Activated T-helper 1 cell treated with anti-CD3 and anti-CD28 coated beads, Interleukin-2, amount 50 U/mL, for 16 hours (primary cell): ENCODE data around the gene ERO1A.
"Not testable (repeated sequence)": the region's sequence is repeated elsewhere in the genome, so short reads cannot be mapped to it uniquely, and the experiment has no call there.

Experiments
- DNase-seq, 2 donors: peaks; one replicate each; pipeline ENCODE4 v3.0.0-alpha.2; 2020; ENCODE audit warnings: low read depth in 1 of 2, low spot score in 1 of 2

The ERO1A gene, protein sequence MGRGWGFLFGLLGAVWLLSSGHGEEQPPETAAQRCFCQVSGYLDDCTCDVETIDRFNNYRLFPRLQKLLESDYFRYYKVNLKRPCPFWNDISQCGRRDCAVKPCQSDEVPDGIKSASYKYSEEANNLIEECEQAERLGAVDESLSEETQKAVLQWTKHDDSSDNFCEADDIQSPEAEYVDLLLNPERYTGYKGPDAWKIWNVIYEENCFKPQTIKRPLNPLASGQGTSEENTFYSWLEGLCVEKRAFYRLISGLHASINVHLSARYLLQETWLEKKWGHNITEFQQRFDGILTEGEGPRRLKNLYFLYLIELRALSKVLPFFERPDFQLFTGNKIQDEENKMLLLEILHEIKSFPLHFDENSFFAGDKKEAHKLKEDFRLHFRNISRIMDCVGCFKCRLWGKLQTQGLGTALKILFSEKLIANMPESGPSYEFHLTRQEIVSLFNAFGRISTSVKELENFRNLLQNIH

DNA sequence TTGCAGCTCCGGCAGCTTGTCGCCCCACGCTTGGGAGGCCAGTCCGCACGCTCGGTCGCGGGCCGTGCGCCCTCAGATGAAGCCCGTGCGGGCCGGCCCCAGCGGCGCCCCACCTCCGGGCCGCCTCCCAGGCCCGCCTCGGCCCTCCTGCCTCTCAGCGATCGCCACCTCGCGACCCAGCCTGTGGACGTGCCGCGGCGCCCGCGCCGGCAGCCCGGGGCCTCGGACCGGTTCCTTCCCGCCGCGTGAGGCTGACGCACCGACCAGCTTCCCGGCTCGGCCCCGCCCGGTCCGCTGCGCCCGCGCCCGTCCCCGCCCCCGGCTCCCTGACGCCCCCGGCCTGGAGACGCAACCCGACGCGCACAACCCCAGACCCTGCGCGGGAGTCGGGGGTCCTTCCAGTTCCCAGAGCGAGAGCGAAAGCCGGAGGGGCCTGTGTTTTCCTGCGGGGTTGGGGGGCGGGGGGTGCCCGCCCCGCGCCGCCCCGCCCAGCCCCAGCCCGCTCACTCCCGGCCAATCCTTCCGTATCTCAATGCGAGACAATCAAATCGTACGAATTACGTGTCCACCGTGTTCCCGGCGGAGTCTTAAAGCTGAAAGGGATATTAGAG, at the start of gene ERO1A:
ERO1A (minus strand) TSS at position 78 of the 611 bp plus-strand sequence; CDS start at position 1, 77 bp downstream.
- peak; percentile 26 to 49 for DNase-seq

DNA sequence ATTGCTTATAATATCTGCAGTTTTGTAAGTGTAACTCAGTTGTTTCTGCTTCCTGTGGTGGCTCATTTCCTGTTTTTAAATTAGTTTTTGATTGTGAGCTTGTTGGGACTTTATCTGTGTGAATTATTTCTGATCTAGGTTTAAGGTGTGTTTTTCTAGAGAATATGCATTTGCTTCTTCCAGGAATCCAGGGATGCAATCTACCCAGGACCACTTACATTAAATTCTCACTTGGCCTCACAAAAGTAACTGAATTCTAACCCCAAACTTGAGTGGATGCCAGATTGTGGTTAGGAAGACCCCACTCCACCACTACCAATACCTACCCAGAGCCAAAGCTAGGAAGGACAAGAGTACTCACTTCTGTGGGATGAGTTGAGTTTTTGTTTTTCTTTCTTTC, 46.5 kb upstream of the ERO1A start:
- DNase-seq: no peak

DNA sequence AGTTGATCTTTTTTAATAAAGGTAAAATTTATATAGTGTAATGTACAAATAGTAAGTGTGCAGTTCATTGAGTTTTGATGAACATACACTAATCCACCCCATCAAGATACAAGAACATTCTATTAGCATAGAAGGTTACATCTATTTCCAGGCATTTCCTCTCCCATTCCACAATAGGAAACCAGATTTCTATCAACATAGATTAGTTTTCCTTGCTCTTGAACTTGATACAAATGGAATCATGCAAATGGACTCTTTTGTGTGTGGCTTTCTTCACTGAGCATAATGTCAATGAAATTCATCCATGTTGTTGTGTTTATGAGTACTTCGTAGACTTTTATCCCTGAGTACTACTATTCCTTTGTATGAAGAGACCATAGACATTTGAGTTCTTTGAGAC, 45.4 kb upstream of the ERO1A start:
- DNase-seq: no peak

DNA sequence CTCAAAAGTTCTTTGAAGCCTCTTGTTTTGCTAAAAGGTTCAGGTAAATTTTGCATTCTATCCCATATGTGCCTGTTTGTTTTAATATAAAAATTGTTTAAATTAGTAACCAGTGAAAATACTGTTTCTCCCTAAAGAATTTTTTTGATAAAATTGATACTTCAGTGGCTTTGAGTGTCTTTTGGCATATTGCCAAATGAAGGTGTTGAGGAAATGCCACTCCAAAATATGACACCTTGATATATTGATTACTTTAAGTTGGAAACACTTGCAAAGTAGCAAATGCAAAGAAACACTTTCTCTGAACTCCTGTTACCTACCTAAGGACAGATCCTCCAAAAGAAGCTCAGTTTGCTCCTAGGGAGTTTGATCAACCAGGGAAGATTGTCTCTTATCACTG, 43.1 kb upstream of the ERO1A start:
- DNase-seq: no peak

DNA sequence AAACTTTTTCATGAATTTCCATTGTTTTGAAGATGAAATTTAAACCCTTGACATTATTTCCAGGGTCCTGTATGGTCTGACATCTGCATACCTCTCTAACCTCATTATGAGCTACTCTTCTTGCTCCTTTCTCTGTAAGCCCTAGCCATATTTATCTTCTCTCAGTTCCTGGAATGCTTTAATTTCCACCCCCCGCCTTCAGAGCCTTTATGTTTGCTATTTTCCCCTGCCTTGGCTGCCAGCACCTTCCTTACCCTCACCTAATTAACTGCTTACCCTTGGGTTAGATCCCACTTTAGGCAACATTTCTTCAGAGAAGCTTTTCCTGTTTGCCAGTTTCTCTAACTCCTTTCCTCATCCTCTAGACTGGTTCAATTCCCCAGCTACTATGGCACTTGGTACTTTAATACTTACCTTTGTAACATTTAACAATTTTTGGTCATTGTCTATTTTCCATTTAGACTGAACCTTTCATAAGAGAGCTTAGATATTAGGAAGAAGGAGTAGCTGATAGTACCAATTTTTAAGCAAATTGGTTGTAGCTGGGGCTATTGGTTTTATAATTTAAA, 40.6 kb upstream of the ERO1A start:
- DNase-seq: no peak

DNA sequence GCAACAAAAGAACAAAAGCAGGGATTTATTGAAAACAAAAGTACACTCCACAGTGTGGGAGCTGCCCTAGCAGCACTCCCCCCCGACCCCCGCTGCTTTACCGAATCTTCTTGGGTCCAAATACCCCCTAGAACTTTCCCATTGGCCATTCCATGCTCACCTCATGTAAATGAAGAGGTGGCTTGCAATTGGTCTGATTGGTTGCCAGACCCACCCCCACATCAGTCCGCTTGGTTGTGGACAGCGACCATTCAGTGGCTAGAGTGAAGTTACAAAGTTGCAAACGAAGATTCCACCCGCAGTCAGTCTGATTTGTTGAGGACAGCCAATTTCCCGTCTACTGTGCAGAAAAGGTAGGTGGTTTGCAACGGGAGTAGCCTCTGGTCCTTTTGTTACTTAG, 38.5 kb upstream of the ERO1A start:
- DNase-seq: no peak

DNA sequence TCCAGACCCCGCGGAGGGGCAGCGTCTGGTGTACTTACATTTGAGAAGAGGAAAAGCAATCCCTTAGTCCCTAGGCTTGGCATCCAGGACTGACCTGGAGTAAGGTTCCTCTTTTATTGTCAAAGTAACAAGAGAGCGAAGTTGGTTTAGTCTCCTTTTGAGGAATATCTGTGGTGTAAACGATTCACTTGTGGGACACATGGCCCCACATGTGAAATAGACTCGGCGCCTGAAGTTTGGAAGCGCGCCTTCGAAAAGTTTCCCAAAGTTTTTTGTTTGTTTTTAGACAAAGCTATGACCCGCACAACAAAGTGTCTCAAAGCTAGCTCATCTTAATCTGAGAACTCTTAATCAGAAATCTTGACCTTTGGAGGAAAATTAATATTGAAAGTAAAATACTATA, 35.4 kb upstream of the ERO1A start:
- DNase-seq: no peak

DNA sequence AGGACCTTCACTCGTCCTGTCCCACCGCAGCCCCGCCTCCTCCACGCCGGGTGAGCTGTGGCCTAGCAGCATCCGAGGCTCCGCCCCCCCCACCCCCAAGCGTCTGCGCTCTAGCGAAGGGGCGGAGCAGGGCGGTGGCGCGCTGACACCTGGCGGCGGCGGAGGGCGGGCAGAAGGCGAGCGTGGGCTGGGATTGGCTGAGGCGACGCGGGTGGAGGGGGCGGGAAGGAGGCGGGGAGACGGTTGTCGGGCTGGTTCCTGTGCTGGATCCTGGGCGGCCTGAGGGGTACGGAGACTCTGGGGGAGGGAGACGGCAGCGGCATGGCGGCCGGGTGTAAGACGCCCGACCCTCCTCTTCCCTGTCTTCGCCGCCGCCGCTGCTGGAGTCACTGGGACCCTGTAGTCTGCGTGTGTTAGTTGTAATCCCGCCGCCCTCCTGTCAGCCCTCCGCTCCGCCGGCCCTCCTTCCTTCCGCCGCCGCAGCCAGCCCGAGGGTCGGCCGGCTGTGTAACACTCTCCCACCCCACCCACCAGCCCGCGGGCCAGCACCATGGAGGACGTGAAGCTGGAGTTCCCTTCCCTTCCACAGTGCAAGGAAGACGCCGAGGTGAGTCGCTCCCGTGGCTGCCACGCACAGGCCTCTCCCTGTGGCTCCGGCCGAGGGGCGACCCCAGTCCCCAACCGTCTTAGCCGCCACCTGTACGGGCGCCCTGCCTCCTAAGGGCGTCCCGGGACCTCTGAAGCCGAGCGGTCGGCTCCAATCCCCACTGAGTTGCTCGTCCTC, 34.8 kb upstream of the ERO1A start, which contains the start of gene STYX:
STYX (plus strand) TSS at position 242 of the 784 bp plus-strand sequence; CDS start at position 551, 309 bp downstream.
- peak; percentile 94 to 97 for DNase-seq

DNA sequence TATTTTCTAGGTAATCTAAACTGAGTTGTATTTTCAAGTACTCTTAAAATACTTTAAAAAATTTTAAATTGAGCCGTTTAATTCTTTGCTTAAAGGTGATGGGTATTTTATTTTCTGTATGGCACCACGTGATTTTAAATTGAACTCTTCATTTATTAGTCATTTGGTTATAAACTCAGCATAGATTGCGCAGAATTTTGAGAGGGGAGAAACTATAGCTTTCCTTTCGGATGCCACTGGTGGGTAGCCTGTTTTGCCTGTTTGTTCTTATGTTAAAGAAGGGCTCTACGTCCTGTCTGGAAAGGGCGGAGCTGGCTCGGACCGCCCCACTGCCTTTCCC, 34.2 kb upstream of the ERO1A start:
- DNase-seq: no peak

DNA sequence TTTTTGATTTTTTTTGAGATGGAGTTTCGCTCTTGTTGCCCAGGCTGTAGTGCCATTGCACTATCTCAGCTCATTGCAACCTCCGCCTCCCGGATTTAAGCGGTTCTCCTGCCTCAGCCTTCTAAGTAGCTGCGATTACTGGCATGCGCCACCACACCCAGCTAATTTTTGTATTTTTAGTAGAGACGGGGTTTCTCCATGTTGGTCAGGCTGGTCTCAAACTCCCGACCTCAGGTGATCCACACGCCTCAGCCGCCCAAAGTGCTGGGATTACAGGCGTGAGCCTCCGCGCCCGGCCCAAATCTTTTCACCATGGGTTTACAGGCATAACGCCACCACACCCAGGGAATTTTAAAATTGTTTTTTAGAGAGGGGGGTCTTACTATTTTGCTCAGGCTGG, 33.7 kb upstream of the ERO1A start:
- not testable (repeated sequence) for DNase-seq

DNA sequence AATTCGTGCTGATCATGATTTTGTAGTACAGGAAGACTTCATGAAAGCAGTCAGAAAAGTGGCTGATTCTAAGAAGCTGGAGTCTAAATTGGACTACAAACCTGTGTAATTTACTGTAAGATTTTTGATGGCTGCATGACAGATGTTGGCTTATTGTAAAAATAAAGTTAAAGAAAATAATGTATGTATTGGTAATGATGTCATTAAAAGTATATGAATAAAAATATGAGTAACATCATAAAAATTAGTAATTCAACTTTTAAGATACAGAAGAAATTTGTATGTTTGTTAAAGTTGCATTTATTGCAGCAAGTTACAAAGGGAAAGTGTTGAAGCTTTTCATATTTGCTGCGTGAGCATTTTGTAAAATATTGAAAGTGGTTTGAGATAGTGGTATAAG, 32.2 kb upstream of the ERO1A start:
- DNase-seq: not testable (repeated sequence)

DNA sequence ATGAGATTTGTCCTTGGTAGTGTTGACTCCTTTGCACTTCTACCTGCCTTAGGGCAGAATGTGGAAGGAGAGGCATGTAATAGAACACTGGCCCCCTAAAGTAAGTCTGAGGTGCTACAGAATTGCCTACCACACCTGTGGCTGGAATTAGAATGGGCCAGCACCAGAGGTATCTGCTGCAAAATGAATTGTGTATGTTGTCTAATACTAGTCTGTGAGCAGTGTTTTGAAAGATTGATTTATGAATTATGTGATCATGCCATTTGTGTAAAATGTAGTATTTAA, 28.9 kb upstream of the ERO1A start:
- DNase-seq: no peak

DNA sequence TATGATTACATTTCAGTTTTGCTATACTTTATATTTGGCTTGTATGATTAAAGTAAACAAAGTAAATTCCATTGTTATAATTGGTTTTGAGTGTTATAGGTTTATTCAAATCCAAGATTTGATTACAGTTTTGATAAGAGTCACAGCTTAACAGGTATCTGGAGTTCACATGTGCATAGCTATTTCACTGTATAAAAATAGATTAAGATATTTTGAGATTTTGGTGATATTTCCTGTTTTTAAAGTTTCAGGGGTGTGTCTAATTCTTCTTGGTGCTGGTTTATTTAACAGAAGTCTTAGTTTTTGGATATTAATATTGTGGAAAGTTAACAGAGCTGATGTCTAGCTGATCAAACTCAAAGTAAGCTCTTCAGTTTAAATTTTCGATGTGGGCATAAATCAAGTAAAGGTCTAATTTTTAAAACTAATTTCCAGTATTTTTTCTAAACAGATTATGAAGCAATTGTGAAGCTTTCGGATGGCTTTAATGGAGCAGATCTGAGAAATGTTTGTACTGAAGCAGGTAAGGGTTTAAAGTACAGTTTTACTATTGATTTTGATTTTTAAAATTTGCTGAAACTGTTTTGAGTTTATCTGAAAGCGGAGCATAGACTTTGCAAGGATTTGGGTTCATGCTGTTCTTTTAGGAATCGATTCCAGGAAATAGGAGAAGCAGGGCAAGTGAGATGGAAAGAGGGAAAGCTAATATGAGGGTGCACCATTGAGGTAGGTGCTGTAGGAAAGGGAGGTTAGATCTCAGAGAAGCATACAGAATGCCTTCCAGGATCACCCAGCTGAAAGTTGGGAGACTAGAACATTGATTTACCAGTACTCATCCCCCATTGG, 28.4 kb upstream of the ERO1A start:
- DNase-seq: no peak

DNA sequence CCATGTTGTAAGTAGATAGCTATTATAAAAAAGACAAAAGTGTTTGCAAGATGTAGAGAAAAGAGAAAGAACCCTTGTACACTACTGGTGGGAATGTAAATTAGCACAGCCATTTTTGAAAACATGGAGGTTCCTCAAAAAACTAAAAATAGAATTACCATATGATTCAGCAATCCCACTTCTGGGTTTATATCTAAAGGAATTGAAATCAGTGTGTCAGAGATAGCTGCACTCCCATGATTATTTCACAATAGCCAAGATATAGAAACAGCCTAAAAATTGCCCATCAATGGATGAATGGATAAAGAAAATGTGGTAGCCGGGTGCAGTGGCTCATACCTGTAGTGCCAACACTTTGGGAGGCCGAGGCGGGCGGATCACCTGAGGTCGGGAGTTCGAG, 20.8 kb upstream of the ERO1A start:
- DNase-seq: no peak

DNA sequence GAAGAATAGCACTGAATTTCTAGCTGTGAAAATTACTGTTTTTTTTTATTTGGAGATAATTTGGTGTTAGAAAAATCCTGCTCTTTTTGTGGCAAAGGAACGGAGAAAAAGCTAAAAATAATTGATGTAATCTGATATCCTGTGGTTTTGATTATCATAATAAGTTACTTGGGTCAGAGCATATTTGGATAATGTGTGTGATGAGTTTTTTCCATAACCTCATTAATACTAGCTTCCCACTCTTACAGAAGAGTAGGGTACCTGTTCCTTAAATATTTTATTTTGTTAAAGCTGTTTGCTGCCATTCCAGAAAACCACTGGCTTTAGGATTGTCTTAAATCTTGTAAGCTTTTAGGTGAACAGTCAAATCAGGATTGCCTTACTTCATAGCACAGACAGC, 16.3 kb upstream of the ERO1A start:
- DNase-seq: no peak

DNA sequence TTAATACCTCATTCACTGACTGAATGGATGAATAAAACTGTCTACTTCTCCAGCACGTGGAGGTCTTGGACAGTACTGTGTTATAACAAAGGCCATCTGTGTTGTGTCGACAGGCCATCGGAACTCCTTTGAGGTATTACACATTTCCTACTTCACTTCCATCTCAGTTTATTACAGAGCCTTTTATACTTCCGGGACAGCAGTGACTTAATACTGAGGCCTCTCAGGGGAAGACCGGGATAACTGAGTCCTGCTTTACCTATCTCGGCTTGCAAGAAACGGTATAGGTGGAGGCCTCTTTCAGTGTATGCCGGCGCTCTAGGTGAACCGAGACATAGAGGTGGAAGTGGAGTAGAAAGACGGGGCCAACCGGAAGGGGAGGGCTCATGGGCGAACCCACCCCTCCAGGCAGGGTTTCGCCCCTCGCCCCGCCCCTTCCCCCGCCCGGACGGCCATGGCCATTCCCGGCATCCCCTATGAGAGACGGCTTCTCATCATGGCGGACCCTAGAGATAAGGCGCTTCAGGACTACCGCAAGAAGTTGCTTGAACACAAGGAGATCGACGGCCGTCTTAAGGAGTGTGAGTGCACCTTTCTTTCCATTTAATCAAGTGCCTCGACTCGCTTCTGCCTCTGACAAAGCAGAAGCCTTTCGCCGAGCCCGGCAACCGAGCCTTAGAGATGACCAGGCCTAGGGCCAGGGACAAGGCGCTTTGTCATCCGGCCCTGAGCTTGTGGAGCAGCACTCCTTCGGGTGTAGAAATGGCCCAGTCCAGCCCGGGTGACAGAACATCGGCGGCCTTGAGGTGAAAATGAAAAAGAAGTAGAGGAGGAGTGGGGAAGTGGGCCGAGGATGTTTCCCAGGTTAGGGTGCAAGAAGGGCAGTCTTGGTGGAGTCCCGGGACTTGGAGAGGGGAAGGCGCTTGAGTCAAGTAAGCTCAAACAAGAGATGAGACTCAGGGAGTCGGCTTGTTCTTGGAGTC, 11.7 kb upstream of the ERO1A start, which contains the start of gene PSMC6:
PSMC6 (plus strand) TSS at position 477 of the 983 bp plus-strand sequence; CDS start at position 497, 20 bp downstream.
- DNase-seq: peak; percentile 91 to 92

DNA sequence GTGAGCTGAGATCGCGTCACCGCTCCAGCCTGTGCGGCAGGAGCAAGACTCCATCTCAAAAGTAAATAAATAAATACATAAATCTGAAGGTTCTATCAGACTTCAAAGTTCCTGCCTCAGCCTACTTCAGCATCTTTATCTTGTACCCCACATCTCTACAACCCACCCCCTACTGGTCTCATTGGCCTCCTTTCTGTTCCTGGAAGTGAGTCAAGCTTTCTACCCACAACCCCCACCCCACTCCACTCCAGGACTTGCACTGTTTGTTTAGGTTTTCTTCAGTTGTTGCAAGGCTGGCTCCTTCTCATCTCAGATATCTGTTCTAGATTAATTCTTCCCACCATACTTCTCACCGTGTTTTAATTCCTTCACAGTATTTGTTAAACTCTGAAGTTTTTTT, 10.9 kb upstream of the ERO1A start:
- DNase-seq: peak in 1 of 2 donors; percentile 13

DNA sequence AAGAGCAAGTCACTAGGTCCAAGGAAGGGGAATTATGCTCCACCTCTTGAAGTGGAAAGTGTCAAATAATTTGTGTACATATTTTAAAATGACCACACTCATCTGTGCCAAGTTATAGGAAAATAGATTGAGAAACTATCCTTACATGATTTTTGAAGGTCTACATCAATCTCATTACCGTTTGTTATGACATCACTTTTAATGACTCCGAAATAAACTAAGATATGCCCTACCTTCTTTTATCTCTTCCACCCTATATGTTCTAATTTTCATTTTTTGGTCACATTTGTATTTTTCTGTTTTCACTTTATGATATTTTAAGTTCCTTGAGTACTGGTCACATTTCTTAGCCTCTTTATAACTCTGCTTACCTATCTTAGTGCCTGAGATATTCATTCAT, 8.3 kb upstream of the ERO1A start:
- no peak for DNase-seq

DNA sequence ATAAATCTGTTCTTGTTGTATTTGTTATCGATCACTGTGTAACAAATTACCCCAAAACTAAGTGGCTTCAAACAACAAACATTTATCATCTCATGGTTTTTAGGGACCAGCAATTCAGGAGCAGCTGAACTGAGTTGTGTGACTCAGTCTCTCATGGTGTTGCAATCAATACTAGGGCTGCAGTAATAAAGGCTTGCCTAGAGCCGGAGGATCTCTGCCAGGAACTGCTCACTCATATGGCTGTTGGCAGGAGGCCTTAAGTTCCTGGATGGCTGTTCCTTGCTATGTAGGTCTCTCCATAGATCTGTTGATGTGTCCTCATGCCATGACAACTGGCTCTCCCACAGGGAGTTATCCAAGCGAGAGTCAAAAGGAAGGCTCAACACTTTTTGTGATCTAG, 7.9 kb upstream of the ERO1A start:
- DNase-seq: no peak

DNA sequence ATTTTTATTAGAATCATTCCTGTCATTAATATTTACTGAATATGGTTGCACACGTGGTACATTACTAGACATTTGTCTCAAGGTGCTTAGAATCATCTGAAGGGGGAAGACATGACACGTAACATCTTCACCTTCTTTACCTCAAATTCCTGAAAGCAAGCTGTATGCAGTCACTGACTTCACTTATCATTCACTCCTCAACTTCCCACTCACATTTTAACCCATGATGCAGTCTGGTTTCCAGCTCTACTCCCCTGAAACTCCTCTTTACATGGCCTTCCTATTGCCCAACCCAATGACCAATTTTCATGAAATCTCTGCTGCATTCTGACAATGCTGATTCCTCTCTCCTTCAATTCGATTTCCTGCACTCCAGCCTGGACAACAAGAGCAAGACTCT, 5.9 kb upstream of the ERO1A start:
- DNase-seq: no peak
